Glutamatergic neuron (in vitro differentiated cells): ENCODE data around the gene NARS2. TPM values are rescaled to one million over a fixed set of nuclear protein-coding genes. Genes with fewer than 3 reads are reported as not detected.

ENCODE experiments used
- DNase-seq: peaks from one replicate; pipeline ENCODE4 v3.0.0; 2022
- H3K27ac Mint-ChIP-seq: one replicate; pipeline ENCODE4 v1.8.0; 2020; ENCODE audit warnings: mild to moderate bottlenecking, mixed read lengths, inconsistent platforms; ENCODE audit not compliant: unreplicated experiment
- H3K27me3 Mint-ChIP-seq: one replicate; pipeline ENCODE4 v1.8.0; 2020; ENCODE audit warnings: mild to moderate bottlenecking, moderate library complexity, mixed read lengths, inconsistent platforms; ENCODE audit not compliant: unreplicated experiment
- H3K36me3 Mint-ChIP-seq: one replicate; pipeline ENCODE4 v1.8.0; 2020; ENCODE audit warnings: mild to moderate bottlenecking, mixed read lengths, inconsistent platforms; ENCODE audit not compliant: unreplicated experiment
- H3K4me1 Mint-ChIP-seq: one replicate; pipeline ENCODE4 v1.8.0; 2020; ENCODE audit warnings: mild to moderate bottlenecking, low read depth, mixed read lengths, inconsistent platforms; ENCODE audit not compliant: unreplicated experiment
- H3K4me3 Mint-ChIP-seq: one replicate; pipeline ENCODE4 v1.8.0; 2020; ENCODE audit warnings: mild to moderate bottlenecking, mixed read lengths, inconsistent platforms; ENCODE audit not compliant: unreplicated experiment
- H3K9me3 Mint-ChIP-seq: one replicate; pipeline ENCODE4 v1.8.0; 2020; ENCODE audit warnings: mild to moderate bottlenecking, moderate library complexity, mixed read lengths, inconsistent platforms; ENCODE audit not compliant: unreplicated experiment
- CTCF ChIP-seq: fragments of 200-600 bp; sonication (generic); IDR thresholded peaks from one replicate; pipeline ENCODE4 v1.5.0; 2021; ENCODE audit not compliant: partially characterized antibody, unreplicated experiment
- total RNA-seq: library from RNA; stranded (reverse); fragmentation: NEBNext Ultra II Directional; extraction: Animal tissue kit (Norgen Biotek cat#: 25700); gene quantifications from one replicate; pipeline ENCODE4 v1.2.1, GENCODE V29; 2021; ENCODE audit not compliant: unreplicated experiment

Gene NARS2
- total RNA-seq, 1 donor from 2014 or later = 21.1 TPM

- H3K27me3 Mint-ChIP-seq = no peaks in the 10 kb centered on the region
- no peak overlapping the region for H3K27ac Mint-ChIP-seq
- TF ChIP-seq CTCF = no peak
- DNase-seq = no peak
- no peaks in the 10 kb centered on the region for H3K9me3 Mint-ChIP-seq
- H3K4me3 Mint-ChIP-seq = no peak overlapping the region
- H3K36me3 Mint-ChIP-seq = no peaks in the 10 kb centered on the region
- H3K4me1 Mint-ChIP-seq = peaks cover 1% of the 10 kb centered on the region
Measured at GRCh38 chr11:78476066-78476465, 98.6 kb downstream of the NARS2 start.

GRCh38 chr11:78474451-78474850 lies 100.2 kb downstream of the NARS2 start:
- H3K27me3 Mint-ChIP-seq = no peaks in the 10 kb centered on the region
- no peak for TF ChIP-seq CTCF
- H3K36me3 Mint-ChIP-seq = no peaks in the 10 kb centered on the region
- H3K4me3 Mint-ChIP-seq = no peak overlapping the region
- H3K27ac Mint-ChIP-seq = no peak overlapping the region
- no peak for DNase-seq
- H3K9me3 Mint-ChIP-seq = no peaks in the 10 kb centered on the region
- H3K4me1 Mint-ChIP-seq = peaks cover 4% of the 10 kb centered on the region

- DNase-seq = no peak
- no peak overlapping the region for H3K4me3 Mint-ChIP-seq
- H3K27me3 Mint-ChIP-seq = no peaks in the 10 kb centered on the region
- no peaks in the 10 kb centered on the region for H3K9me3 Mint-ChIP-seq
- H3K27ac Mint-ChIP-seq = no peak overlapping the region
- TF ChIP-seq CTCF = no peak
- peaks cover 4% of the 10 kb centered on the region for H3K4me1 Mint-ChIP-seq
- H3K36me3 Mint-ChIP-seq = no peaks in the 10 kb centered on the region
Measured at GRCh38 chr11:78472905-78473304, 101.8 kb downstream of the NARS2 start.

- H3K9me3 Mint-ChIP-seq = no peaks in the 10 kb centered on the region
- H3K27me3 Mint-ChIP-seq = no peaks in the 10 kb centered on the region
- no peak overlapping the region for H3K4me3 Mint-ChIP-seq
- H3K27ac Mint-ChIP-seq = no peak overlapping the region
- no peak for TF ChIP-seq CTCF
- DNase-seq = no peak
- H3K4me1 Mint-ChIP-seq = peaks cover 4% of the 10 kb centered on the region
- no peaks in the 10 kb centered on the region for H3K36me3 Mint-ChIP-seq
Measured at GRCh38 chr11:78472382-78472781, 102.3 kb downstream of the NARS2 start.

- H3K27me3 Mint-ChIP-seq = no peaks in the 10 kb centered on the region
- no peak for DNase-seq
- H3K9me3 Mint-ChIP-seq = no peaks in the 10 kb centered on the region
- no peak overlapping the region for H3K4me3 Mint-ChIP-seq
- TF ChIP-seq CTCF = no peak
- no peaks in the 10 kb centered on the region for H3K36me3 Mint-ChIP-seq
- H3K4me1 Mint-ChIP-seq = peaks cover 4% of the 10 kb centered on the region
- no peak overlapping the region for H3K27ac Mint-ChIP-seq
Measured at GRCh38 chr11:78470861-78471442, 103.7 kb downstream of the NARS2 start.
